Adrenal gland (tissue), 12 donors: Measurements from ENCODE around the gene TIMP2. TPM values are rescaled to one million over a fixed set of nuclear protein-coding genes. Genes with fewer than 3 reads are reported as not detected.
"Not testable (repeated sequence)": the region's sequence is repeated elsewhere in the genome, so short reads cannot be mapped to it uniquely, and the experiment has no call there.

Experiments used
- DNase-seq, 7 donors: peaks; one replicate each; pipeline ENCODE4 v3.0.0-alpha.2; 2019 to 2020
- H3K27ac ChIP-seq, 5 donors: fragments of 200-600 bp; sonication (generic) in 4 of 5; 1 replicate in 3 of 5; 2 replicates in 2 of 5; pipeline versions ENCODE4 v1.5.1 to v1.8.0; 2016 to 2020; ENCODE audit warnings: mild to moderate bottlenecking in 1 of 5
- H3K27me3 ChIP-seq: fragments of 200-600 bp; 2 replicates; pipeline ENCODE4 v1.8.0; 2021
- H3K36me3 ChIP-seq, 2 donors: fragments of 200-600 bp; replicated peaks in 1 of 2; 1 replicate in 1 of 2; 2 replicates in 1 of 2; pipeline versions ENCODE4 v1.5.1 to v1.8.0; 2018 to 2022
- H3K4me1 ChIP-seq, 2 donors: fragments of 200-600 bp; replicated peaks in 1 of 2; 1 replicate in 1 of 2; 2 replicates in 1 of 2; pipeline versions ENCODE4 v1.5.1 to v1.8.0; 2018 to 2021
- H3K4me3 ChIP-seq, 4 donors: fragments of 200-600 bp; sonication (generic) in 3 of 4; one replicate each; pipeline ENCODE4 v1.5.1; 2016 to 2018
- H3K9me3 ChIP-seq, 3 donors: fragments of 200-600 bp; sonication (generic) in 1 of 3; replicated peaks in 1 of 3; 1 replicate in 2 of 3; 2 replicates in 1 of 3; pipeline versions ENCODE4 v1.5.1 to v1.8.0; 2016 to 2021
- POLR2A ChIP-seq, 2 donors: fragments of 450-650 bp; IDR thresholded peaks; one replicate each; pipeline ENCODE4 v1.6.1; 2017; ENCODE audit warnings: antibody characterized with exemption in 2 of 2, mild to moderate bottlenecking in 2 of 2, moderate library complexity in 1 of 2
- WGBS, 4 donors: extraction: QIAGEN DNeasy Blood & Tissue Kit in 2 of 4; methylation state at CpG; one replicate each; pipeline versions ENCODE4 v1.1.5 to v1.1.7; 2013 to 2017; 5-methylcytosine and 5-hydroxymethylcytosine counted together
- intact Hi-C, 2 donors: fragments of 100-400 bp; cut with DNase I; formaldehyde crosslinking; loops; one replicate each; pipeline versions ENCODE4 v1.14.1 to v1.15.0; 2022 to 2023
- polyA plus RNA-seq, 3 donors: library from polyadenylated mRNA; stranded (reverse); fragments of 200-250 nt in 2 of 3; fragments of 350-450 nt in 1 of 3; fragmentation: Illumina TruSeq in 1 of 3; extraction: RNeasy Lipid Tissue Mini Kit (QIAGEN cat#74804) in 1 of 3; gene quantifications; one replicate each; pipeline ENCODE4 v1.2.3, GENCODE V29; 2013 to 2014
- total RNA-seq, 9 donors: library from RNA; depleted of rRNA in 4 of 9; stranded (reverse); fragments of >200 nt in 4 of 9; fragments of 120-200 nt in 1 of 9; fragmentation: NEBNext Ultra II Directional in 1 of 9; extraction: Animal tissue kit (Norgen Biotek cat#: 25700) in 1 of 9; gene quantifications; one replicate each; pipeline versions ENCODE4 v1.1.0 to v1.2.4, GENCODE V29; 2013 to 2023
- TF ChIP-seq, protein P1 (sequence below), 6 experiments: fragments of 450-650 bp in 4 of 6; fragments of 200-600 bp in 2 of 6; sonication (generic) in 1 of 6; IDR thresholded peaks; 1 replicate in 5 of 6; 2 replicates in 1 of 6; pipeline versions ENCODE4 v1.5.1 to v1.8.0; 2016 to 2021; ENCODE audit warnings: antibody characterized with exemption in 6 of 6, mild to moderate bottlenecking in 2 of 6, moderate library complexity in 1 of 6
- donor health status: healthy with polysubstance abuse.
- donor health status: Bipolar disorder and iron deficiency.
- donor health status: DM: yes; HTN: yes; CAD: no.
- donor health status: DM: no; HTN: no; CAD: no.
- donor health status: DM: no; HTN: no; CAD: no.
- donor health status: DM: yes; HTN: yes; CAD: no.

TIMP2 gene
- total and polyA plus RNA-seq, 12 donors = 20.2 to 275 (median 176) TPM

DNA sequence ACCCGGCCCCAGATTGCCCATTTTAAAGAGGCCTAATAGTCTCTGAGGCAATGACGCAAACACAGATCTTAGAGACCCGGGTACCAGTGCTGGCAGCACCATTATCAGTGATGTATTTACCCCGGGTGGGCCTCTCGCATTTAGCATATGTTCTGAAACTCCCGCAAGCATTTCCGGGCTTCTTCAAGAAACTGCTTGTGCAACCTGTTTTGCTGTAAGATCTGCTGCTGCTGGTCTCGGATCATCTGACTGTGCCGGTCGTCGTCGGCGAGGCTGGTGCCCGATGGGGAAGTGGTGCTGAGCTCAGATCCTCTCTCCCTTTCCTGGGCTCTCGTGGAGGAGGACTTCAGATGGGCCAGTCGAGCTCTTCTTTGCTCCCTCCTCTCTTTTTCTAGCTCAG lies 34.7 kb downstream of the TIMP2 start:
- Histone ChIP-seq H3K4me1 (peaks cover 0 to 49% of the 10 kb centered on the region in 2 donors), H3K9me3 (no peaks in the 10 kb centered on the region), H3K4me3 (no peak overlapping the region), H3K27me3 (no peaks in the 10 kb centered on the region), H3K27ac (peak overlapping the region in 2 of 5 donors; percentile 66 to 70), H3K36me3 (no peaks in the 10 kb centered on the region)
- TF ChIP-seq POLR2A (IDR thresholded peaks at IDR 0.05) = no peak
- TF ChIP-seq, protein P1, sequence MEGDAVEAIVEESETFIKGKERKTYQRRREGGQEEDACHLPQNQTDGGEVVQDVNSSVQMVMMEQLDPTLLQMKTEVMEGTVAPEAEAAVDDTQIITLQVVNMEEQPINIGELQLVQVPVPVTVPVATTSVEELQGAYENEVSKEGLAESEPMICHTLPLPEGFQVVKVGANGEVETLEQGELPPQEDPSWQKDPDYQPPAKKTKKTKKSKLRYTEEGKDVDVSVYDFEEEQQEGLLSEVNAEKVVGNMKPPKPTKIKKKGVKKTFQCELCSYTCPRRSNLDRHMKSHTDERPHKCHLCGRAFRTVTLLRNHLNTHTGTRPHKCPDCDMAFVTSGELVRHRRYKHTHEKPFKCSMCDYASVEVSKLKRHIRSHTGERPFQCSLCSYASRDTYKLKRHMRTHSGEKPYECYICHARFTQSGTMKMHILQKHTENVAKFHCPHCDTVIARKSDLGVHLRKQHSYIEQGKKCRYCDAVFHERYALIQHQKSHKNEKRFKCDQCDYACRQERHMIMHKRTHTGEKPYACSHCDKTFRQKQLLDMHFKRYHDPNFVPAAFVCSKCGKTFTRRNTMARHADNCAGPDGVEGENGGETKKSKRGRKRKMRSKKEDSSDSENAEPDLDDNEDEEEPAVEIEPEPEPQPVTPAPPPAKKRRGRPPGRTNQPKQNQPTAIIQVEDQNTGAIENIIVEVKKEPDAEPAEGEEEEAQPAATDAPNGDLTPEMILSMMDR (IDR thresholded peaks at IDR 0.05) = no peak
- WGBS, 4 donors = 66 to 83% (median 75%) methylated on average over 11 to 16 of the region's 16 CpGs
- peak in 6 of 7 donors; percentile 45 to 83 (median 68) for DNase-seq
- intact Hi-C loops = no loop called here

DNA sequence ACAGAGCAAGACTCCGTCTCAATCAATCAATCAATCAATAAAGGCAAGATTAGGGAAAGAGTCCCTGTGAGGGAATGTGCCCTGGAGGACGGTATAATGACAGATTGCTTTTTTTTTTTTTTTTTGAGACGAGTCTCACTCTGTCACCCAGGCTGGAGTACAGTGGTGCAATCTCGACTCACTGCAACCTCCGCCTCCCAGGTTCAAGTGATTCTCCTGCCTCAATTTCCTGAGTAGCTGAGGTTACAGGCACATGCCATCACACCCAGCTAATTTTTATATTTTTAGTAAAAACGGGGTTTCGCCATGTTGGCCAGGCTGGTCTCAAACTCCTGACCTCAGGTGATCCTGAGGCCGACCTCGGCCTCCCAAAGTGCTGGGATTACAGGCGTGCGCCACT lies 35.1 kb downstream of the TIMP2 start:
- Histone ChIP-seq H3K27ac (peak overlapping the region in 2 of 5 donors; percentile 66 to 70), H3K4me1 (peaks cover 0 to 48% of the 10 kb centered on the region in 2 donors)
- H3K9me3 ChIP-seq, H3K27me3 ChIP-seq, DNase-seq, intact Hi-C loops, H3K36me3 ChIP-seq, H3K4me3 ChIP-seq: not testable (repeated sequence)
- 79 to 87% (median 82%) methylated on average over 11 of the region's 11 CpGs for WGBS, 4 donors

DNA sequence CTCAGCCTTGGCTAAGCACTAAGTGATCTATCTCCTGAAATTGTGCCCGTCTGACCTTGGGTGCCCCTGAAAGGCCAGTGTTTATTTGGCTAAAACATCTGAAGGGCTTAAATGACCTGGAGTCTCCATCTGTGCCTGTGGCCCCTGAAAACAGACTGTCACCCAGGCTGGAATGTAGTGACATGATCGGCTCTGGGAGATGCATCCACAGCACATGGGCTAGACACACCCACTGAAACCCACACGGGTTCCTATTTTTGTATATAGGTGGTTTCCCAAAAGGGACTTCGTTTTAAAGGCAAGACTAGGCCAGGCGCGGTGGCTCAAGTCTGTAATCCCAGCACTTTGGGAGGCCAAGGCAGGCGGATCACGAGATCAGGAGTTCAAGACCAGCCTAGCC lies 35.7 kb downstream of the TIMP2 start:
- intact Hi-C loops = no loop called here
- H3K9me3 ChIP-seq = no peaks in the 10 kb centered on the region
- H3K4me1 ChIP-seq = peaks cover 5 to 48% of the 10 kb centered on the region in 2 donors
- no peak overlapping the region for H3K4me3 ChIP-seq
- no peak for TF ChIP-seq POLR2A (IDR thresholded peaks at IDR 0.05)
- TF ChIP-seq, protein P1 (IDR thresholded peaks at IDR 0.05) = no peak
- WGBS, 4 donors = 67 to 69% (median 68%) methylated on average over 7 to 8 of the region's 8 CpGs
- no peaks in the 10 kb centered on the region for H3K27me3 ChIP-seq
- H3K36me3 ChIP-seq = no peaks in the 10 kb centered on the region
- DNase-seq = peak in 1 of 7 donors; percentile 46
- H3K27ac ChIP-seq = peak overlapping the region in 3 of 5 donors; percentile 32 to 70 (median 66)

DNA sequence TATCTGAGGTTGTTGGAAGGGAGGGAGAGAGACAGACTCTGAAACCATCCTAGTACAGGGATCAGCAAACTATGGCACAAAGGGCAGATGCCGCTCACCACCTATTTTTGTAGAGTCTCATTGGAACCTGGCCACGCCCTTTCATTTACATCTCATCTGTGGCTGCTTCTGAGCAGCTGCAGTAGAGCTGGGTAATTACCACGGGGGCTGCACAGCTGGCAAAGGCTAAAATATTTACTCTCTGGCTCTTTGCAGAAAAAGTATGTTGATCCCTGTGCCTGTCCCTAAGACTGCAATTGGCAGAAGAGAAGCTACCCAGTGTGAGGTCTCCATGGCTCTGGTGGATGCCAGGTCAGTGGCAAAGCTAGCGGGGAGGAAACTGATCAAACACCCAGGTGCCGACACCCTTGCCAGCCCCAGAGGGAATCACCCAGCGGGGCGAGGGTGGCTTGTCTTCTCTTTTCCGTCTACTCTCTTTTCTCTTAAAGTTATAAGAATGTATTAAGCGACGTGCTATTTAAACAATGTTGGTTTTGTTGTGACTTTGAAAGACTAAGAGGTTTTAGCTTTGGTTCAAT lies 36.2 kb downstream of the TIMP2 start:
- Histone ChIP-seq H3K4me3 (no peak overlapping the region), H3K27ac (peak overlapping the region in 2 of 5 donors; percentile 66 to 70), H3K4me1 (peaks cover 10 to 49% of the 10 kb centered on the region in 2 donors), H3K9me3 (no peaks in the 10 kb centered on the region), H3K36me3 (no peaks in the 10 kb centered on the region), H3K27me3 (no peaks in the 10 kb centered on the region)
- TF ChIP-seq POLR2A (IDR thresholded peaks at IDR 0.05) = no peak
- 73 to 89% (median 79%) methylated on average over 9 to 10 of the region's 10 CpGs for WGBS, 4 donors
- intact Hi-C loops = no loop called here
- no peak for DNase-seq

DNA sequence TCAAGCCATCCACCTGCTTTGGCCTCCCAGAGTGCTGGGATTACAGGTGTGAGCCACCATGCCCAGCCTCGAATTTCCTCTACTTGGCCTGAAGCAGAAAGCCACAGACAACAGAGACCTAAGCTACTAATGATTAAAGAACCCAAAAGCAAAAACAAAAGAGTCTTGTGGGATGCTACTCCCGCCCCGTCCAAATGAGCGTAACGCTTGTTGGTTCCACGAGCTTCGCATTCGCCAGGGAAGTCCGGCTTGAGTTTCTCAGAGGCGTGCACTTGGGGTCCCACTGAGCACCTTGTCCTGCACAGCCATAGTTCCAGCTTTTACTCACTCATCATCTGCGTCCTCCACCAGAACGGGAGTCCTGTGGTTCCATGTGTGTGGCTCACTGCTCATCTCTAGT lies 38.2 kb downstream of the TIMP2 start:
- Histone ChIP-seq H3K4me3 (no peak overlapping the region), H3K9me3 (no peaks in the 10 kb centered on the region), H3K36me3 (no peaks in the 10 kb centered on the region), H3K27me3 (no peaks in the 10 kb centered on the region), H3K27ac (no peak overlapping the region), H3K4me1 (peaks cover 25 to 54% of the 10 kb centered on the region in 2 donors)
- DNase-seq = no peak
- intact Hi-C loops = no loop called here
- WGBS, 4 donors = 94 to 97% (median 95%) methylated on average over 12 of the region's 12 CpGs
- TF ChIP-seq, protein P1 (IDR thresholded peaks at IDR 0.05) = no peak
- TF ChIP-seq POLR2A (IDR thresholded peaks at IDR 0.05) = no peak
